Tracheal epithelial cell (primary cell): ENCODE measurements around the gene ZNF804A. TPM values are rescaled to one million over a fixed set of nuclear protein-coding genes. Genes with fewer than 3 reads are reported as not detected.

Experiments used
- total RNA-seq: library from RNA; depleted of rRNA; stranded (reverse); fragments of >200 nt; gene quantifications from 2 replicates; pipeline ENCODE4 v1.2.1, GENCODE V29; 2014

ZNF804A gene
- not detected in 2 replicates for total RNA-seq

DNA sequence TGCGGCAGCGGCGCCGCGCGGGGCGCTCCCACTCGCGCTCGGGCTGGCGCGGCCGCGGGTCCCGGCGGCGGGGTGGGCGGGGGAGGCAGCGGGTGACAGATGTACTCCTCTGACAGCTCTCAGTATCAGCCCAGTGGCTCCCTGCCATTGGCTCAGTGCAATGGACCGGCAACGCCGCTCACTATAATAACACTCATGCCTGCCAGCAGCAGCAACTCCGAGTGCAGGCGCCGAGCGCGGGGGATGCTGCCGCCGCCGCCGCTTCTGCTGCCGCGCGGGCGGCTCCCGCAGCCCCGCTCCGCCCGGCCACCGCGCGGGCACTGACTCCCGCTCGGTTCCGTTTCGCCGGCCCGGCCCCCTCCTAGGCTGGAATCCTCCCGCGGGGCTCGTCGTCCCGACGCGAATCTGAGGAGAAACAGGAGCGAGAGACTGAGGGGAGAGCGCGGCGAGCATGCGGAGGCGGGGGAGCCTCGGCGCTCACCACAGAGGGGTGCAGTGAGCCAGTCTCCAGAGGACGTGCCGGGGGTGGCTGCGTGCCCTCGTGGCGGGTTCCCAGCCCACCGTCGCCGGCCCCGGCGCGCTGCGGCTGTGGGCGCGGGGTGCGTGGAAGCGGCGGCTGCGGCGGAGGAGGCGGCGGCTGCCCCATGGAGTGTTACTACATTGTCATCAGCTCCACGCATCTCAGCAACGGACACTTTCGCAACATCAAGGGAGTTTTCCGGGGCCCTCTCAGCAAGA, at the start of gene ZNF804A:
TSS of gene ZNF804A (plus strand) at position 214 of the 738 bp plus-strand sequence. CDS start at position 645, 431 bp downstream.

